ENCODE results near the gene ETNK1.
A peak's percentile ranks its signal among the peaks of the same experiment; 100 is the strongest.

Gene ETNK1

DNA sequence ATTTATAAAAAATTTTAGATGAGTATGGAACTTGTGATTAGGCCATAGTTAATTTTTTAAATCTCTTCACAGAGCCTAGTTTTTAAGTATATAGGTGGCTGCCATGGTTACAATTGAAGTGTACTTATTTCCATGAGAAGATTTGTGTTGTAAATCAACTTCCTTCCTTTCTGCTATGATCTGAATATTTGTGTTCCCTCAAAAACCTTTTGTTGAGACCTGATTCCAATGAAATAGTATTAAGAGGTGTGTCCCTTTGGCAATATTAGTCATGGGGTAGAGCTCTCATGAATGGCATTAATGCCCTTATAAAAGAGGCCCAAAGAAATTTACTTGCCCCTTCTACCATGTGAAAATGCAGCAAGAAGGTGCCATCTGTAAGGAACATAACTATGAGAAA lies 28.8 kb downstream of the ETNK1 start:
- H3K4me3 ChIP-seq (ENCODE audit: low read depth, low read length): no peak overlapping the region
- no peak for DNase-seq (ENCODE audit: low read depth)
- TF ChIP-seq, protein P1, sequence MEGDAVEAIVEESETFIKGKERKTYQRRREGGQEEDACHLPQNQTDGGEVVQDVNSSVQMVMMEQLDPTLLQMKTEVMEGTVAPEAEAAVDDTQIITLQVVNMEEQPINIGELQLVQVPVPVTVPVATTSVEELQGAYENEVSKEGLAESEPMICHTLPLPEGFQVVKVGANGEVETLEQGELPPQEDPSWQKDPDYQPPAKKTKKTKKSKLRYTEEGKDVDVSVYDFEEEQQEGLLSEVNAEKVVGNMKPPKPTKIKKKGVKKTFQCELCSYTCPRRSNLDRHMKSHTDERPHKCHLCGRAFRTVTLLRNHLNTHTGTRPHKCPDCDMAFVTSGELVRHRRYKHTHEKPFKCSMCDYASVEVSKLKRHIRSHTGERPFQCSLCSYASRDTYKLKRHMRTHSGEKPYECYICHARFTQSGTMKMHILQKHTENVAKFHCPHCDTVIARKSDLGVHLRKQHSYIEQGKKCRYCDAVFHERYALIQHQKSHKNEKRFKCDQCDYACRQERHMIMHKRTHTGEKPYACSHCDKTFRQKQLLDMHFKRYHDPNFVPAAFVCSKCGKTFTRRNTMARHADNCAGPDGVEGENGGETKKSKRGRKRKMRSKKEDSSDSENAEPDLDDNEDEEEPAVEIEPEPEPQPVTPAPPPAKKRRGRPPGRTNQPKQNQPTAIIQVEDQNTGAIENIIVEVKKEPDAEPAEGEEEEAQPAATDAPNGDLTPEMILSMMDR (conservative IDR thresholded peaks at IDR 0.05; ENCODE audit: low read depth, low read length): no peak

DNA sequence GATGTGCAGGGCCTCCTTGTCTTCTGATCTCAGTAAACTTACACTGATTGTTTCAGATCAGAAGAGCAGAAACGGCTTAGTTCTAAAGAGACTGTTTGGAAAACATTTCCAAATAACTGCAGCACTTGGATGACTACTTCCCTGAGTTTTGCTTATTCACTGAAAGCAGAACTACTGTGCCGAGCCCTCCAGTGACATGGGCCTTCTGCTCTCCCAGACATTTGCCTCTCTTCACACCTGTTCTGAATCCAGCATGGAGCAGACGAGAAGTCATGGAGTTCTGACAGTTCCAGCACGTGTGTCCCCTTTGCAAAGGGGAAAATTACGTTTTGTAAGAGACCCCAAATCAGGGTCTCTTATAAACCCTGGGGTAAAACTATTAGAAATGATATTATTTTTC lies 31.4 kb downstream of the ETNK1 start:
- no peak for DNase-seq (ENCODE audit: low read depth)
- TF ChIP-seq, protein P1 (conservative IDR thresholded peaks at IDR 0.05; ENCODE audit: low read depth, low read length): no peak
- H3K4me3 ChIP-seq (ENCODE audit: low read depth, low read length): no peak overlapping the region

DNA sequence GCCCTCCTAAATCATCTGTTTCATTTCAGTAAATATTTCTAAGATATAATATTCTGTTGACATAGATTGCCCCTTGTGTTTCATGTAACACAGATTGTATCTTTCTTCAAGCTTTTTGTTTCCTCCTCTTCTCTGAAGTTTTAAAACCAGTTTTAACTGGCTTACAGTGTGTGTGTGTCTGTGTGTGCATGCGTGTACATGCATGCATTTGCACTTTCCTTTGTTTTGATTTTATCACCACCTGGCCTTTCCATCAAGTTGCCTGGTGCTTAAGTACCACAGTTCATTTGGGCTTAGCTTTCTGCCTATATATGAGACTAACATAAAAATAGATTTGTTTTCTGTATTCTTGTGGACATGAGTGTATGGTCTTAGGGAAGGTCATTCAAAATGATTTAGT lies 31.9 kb downstream of the ETNK1 start:
- TF ChIP-seq, protein P1 (conservative IDR thresholded peaks at IDR 0.05; ENCODE audit: low read depth, low read length): no peak
- DNase-seq (ENCODE audit: low read depth): no peak

DNA sequence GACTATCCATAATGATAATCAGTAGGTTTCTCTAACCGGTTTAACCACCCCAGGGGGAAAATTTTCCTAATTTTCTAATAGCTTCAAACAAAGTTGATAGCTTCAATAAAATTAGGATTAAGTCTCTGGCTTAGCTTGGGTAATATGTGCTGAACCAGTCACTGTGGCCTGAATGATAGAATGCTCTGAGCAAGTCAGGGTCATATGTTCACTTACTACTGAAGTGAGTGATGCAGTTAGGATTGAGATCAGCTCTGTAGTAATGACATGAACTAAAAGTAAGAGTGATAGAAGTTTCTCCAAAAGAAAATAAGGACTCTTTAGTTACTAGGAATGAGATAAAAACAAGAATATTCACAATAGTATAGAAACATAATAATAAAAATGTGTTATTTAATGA lies 32.6 kb downstream of the ETNK1 start:
- DNase-seq (ENCODE audit: low read depth): peak; percentile 62
- TF ChIP-seq, protein P1 (conservative IDR thresholded peaks at IDR 0.05; ENCODE audit: low read depth, low read length): no peak

More for the DNA sequence above, 31.9 kb downstream of the ETNK1 start:
- no peak overlapping the region for H3K4me3 ChIP-seq (ENCODE audit: low read depth, low read length)

DNA sequence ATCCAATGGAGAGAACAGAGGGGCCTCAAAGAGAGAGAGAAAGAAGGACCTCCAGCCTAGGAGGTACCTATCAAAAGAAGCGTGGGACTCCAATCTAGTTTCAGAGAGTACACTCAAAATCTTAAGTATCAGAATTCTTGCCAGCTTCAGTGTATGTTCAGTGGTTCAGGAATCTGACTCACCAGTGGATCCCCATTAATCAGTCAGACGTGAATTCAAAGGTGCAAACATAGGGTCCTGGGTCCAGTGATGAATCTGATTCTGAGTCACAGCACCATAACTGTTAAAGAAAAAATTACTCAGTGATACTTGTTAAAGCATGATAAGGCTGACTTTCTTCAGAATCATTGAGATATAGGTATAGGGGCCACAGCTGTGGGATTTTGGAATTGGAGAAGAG lies 33.2 kb downstream of the ETNK1 start:
- H3K4me3 ChIP-seq (ENCODE audit: low read depth, low read length): no peak overlapping the region
- TF ChIP-seq, protein P1 (conservative IDR thresholded peaks at IDR 0.05; ENCODE audit: low read depth, low read length): no peak
- DNase-seq (ENCODE audit: low read depth): peak; percentile 66

More for the DNA sequence above, 32.6 kb downstream of the ETNK1 start:
- no peak overlapping the region for H3K4me3 ChIP-seq (ENCODE audit: low read depth, low read length)

DNA sequence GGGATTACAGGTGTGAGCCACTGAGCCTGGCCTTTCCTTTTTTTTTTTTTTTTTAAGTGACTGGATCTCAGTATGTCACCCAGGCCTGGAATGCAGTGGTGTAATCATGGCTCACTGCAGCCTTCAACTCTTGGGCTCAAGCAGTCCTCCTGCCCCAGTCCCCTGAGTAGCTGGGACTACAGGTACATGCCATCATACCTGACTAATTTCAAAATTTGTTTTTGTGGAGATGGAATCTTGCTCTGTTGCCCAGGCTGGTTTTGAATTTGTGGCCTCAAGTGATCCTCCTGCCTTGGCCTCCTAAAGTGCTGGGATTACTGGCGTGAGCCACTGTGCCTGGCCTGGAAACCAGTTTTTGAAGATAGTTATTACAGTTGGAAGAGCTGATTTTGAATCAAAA lies 37.4 kb downstream of the ETNK1 start:
- DNase-seq (ENCODE audit: low read depth): no peak
- TF ChIP-seq, protein P1 (conservative IDR thresholded peaks at IDR 0.05; ENCODE audit: low read depth, low read length): no peak
- no peak overlapping the region for H3K4me3 ChIP-seq (ENCODE audit: low read depth, low read length)

DNA sequence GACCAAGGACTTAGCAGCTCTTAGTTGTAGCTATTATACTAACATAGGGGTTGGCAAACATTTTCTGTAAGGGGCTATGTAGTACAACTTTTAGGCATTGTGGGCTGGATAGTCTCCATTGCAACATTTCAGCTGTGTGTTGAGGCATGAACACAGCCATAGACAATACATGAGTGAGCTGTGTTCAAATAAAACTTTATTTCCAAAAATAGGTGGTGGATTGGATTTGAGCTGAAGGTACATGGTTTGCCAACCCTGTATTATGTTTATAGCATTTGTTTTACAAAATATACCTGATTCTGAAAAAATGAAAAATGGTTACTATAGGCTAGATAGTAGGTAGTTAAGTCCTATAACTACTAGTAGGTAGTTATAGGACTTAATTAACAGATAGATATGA lies 40.5 kb downstream of the ETNK1 start:
- TF ChIP-seq, protein P1 (conservative IDR thresholded peaks at IDR 0.05; ENCODE audit: low read depth, low read length): no peak
- DNase-seq (ENCODE audit: low read depth): no peak
- H3K4me3 ChIP-seq (ENCODE audit: low read depth, low read length): no peak overlapping the region

All from choroid plexus epithelial cell (primary cell).